Measurements from ENCODE around the gene COA1. TPM values are rescaled to one million over a fixed set of nuclear protein-coding genes. Genes with fewer than 3 reads are reported as not detected.

Gene COA1
- total and polyA plus RNA-seq, 9 of the 15 experiments (the other 6 are each of a cell fraction or from before 2014, with no cell fraction given): 98.9 to 463 (median 181) TPM

GRCh38 chr7:43758822-43759683 lies 29.7 kb upstream of the COA1 start (continued):
- peak; percentile 62; the same call in 1 of the 2 replicates for TF ChIP-seq ERF (CRISPR knock-in tag; IDR thresholded peaks at IDR 0.05)
- peak; percentile 18; the same call in 1 of the 2 replicates for TF ChIP-seq HMGXB4 (CRISPR knock-in tag; IDR thresholded peaks at IDR 0.05)
- peak; percentile 55; the same call in 1 of the 2 replicates for TF ChIP-seq ZNF431 (CRISPR knock-in tag; IDR thresholded peaks at IDR 0.05)
- 0 out of 2 replicates have a peak, but pooled peaks have one; percentile 66 for TF ChIP-seq KDM2B (CRISPR knock-in tag; IDR thresholded peaks at IDR 0.05)
- TF ChIP-seq, protein P1, sequence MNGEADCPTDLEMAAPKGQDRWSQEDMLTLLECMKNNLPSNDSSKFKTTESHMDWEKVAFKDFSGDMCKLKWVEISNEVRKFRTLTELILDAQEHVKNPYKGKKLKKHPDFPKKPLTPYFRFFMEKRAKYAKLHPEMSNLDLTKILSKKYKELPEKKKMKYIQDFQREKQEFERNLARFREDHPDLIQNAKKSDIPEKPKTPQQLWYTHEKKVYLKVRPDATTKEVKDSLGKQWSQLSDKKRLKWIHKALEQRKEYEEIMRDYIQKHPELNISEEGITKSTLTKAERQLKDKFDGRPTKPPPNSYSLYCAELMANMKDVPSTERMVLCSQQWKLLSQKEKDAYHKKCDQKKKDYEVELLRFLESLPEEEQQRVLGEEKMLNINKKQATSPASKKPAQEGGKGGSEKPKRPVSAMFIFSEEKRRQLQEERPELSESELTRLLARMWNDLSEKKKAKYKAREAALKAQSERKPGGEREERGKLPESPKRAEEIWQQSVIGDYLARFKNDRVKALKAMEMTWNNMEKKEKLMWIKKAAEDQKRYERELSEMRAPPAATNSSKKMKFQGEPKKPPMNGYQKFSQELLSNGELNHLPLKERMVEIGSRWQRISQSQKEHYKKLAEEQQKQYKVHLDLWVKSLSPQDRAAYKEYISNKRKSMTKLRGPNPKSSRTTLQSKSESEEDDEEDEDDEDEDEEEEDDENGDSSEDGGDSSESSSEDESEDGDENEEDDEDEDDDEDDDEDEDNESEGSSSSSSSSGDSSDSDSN (IDR thresholded peaks at IDR 0.05; ENCODE audit: borderline replicate concordance in 1 of 2, low read depth in 2 of 2, low read length in 2 of 2): peak; percentile 71 to 89; a peak in 2 of 4 replicates
- peak; percentile 65 for TF ChIP-seq RBFOX2 (IDR thresholded peaks at IDR 0.05; ENCODE audit: low read depth, low read length)
- peak in 1 of 2 experiments; percentile 45; a peak in 2 of 4 replicates for TF ChIP-seq MAZ (CRISPR knock-in tag; conservative IDR thresholded peaks at IDR 0.05 in 1 of 2, IDR thresholded peaks at IDR 0.05 in 1 of 2)
- TF ChIP-seq TAF1 (IDR thresholded peaks at IDR 0.05; ENCODE audit: control insufficient read depth, extremely low read depth, insufficient read depth, low read length, severe bottlenecking): peak; percentile 15
